PFSK-1 (cell line): ENCODE results near the gene PCCA.

Source experiments
- FOXP2 ChIP-seq: optimal IDR thresholded peaks from 2 replicates; pipeline ENCODE3; 2011; ENCODE audit warnings: borderline replicate concordance, control low read depth, inconsistent platforms; ENCODE audit not compliant: insufficient read depth; ENCODE audit errors: extremely low read length, extremely low read depth
- POLR2AphosphoS5 ChIP-seq: IDR thresholded peaks from 2 replicates; pipeline ENCODE4 v1.6.1; 2012; ENCODE audit warnings: low read depth, mild to moderate bottlenecking, control low read depth, low read length, moderate library complexity
- SIN3A ChIP-seq: IDR thresholded peaks from 2 replicates; pipeline ENCODE4 v1.6.1; 2012; ENCODE audit warnings: mild to moderate bottlenecking, low read length, moderate library complexity, borderline replicate concordance; ENCODE audit not compliant: insufficient read depth
- TAF1 ChIP-seq: IDR thresholded peaks from 2 replicates; pipeline ENCODE4 v1.6.1; 2012; ENCODE audit warnings: low read length, control low read depth, borderline replicate concordance; ENCODE audit not compliant: insufficient read depth
- TF ChIP-seq, protein P1 (sequence below), 2 experiments: IDR thresholded peaks; 2 replicates each; pipeline versions ENCODE4 v1.6.1 to v1.8.0; 2011 to 2012; ENCODE audit warnings: low read depth in 2 of 2, low read length in 2 of 2, control low read depth in 1 of 2, inconsistent platforms in 1 of 2, mild to moderate bottlenecking in 1 of 2, moderate library complexity in 1 of 2; ENCODE audit not compliant: insufficient read depth in 1 of 2

Gene PCCA

DNA sequence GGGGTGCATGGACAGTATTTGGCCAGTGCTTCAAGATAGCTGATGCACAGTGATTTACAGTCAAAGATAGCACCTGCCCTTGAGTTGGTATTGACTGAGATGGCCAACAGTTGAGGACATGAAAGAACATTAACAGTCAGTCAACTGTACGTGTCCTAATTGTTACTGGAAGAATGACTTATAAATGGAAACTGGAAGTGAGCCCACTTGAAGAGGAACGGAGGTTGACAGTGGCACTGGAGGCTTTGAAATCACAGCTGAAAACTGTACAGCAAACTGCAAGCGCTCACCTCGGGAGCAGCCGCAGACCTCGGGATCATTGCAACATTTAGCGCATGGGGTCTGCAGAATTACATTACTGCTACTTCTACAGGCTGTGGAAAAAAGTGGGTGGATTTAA is 422.6 kb downstream of the PCCA start:
- TF ChIP-seq POLR2AphosphoS5 (no peak), FOXP2 (no peak), TAF1 (no peak), SIN3A (no peak)
- TF ChIP-seq, protein P1, sequence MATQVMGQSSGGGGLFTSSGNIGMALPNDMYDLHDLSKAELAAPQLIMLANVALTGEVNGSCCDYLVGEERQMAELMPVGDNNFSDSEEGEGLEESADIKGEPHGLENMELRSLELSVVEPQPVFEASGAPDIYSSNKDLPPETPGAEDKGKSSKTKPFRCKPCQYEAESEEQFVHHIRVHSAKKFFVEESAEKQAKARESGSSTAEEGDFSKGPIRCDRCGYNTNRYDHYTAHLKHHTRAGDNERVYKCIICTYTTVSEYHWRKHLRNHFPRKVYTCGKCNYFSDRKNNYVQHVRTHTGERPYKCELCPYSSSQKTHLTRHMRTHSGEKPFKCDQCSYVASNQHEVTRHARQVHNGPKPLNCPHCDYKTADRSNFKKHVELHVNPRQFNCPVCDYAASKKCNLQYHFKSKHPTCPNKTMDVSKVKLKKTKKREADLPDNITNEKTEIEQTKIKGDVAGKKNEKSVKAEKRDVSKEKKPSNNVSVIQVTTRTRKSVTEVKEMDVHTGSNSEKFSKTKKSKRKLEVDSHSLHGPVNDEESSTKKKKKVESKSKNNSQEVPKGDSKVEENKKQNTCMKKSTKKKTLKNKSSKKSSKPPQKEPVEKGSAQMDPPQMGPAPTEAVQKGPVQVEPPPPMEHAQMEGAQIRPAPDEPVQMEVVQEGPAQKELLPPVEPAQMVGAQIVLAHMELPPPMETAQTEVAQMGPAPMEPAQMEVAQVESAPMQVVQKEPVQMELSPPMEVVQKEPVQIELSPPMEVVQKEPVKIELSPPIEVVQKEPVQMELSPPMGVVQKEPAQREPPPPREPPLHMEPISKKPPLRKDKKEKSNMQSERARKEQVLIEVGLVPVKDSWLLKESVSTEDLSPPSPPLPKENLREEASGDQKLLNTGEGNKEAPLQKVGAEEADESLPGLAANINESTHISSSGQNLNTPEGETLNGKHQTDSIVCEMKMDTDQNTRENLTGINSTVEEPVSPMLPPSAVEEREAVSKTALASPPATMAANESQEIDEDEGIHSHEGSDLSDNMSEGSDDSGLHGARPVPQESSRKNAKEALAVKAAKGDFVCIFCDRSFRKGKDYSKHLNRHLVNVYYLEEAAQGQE (IDR thresholded peaks at IDR 0.05; ENCODE audit: insufficient read depth in 1 of 2, low read depth in 2 of 2, low read length in 2 of 2), result no peak

DNA sequence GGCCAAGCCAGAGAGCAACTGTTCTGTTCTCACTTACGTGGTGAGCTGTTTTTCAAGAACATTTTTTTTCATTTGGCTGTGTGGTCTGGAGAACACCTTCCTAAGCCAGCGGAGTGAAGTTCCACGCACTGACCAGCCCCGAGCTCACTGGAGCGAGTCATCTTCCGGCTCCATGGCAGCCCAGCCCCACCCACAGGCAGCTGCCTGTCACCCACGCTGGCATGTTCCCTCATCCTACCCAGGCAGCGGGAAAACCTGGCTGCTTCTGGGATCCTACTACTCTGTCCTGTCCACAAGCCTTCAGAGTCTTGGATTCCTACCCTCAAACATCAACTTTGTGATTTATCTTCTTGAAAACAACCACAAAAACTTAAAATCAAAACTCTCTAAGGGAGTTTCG is 423.5 kb downstream of the PCCA start:
- TF ChIP-seq TAF1, result no peak
- no peak for TF ChIP-seq SIN3A
- TF ChIP-seq POLR2AphosphoS5, result no peak

- no peak for TF ChIP-seq TAF1
- no peak for TF ChIP-seq SIN3A
- no peak for TF ChIP-seq FOXP2
- TF ChIP-seq, protein P1 (IDR thresholded peaks at IDR 0.05; ENCODE audit: insufficient read depth in 1 of 2, low read depth in 2 of 2, low read length in 2 of 2), result no peak
- no peak for TF ChIP-seq POLR2AphosphoS5
Measured at GRCh38 chr13:100513171-100513570, 424.3 kb downstream of the PCCA start.

- TF ChIP-seq SIN3A, result no peak
- no peak for TF ChIP-seq FOXP2
- TF ChIP-seq, protein P1 (IDR thresholded peaks at IDR 0.05; ENCODE audit: insufficient read depth in 1 of 2, low read depth in 2 of 2, low read length in 2 of 2), result no peak
- TF ChIP-seq POLR2AphosphoS5, result no peak
- no peak for TF ChIP-seq TAF1
Measured at GRCh38 chr13:100513987-100514670, 425.2 kb downstream of the PCCA start.

DNA sequence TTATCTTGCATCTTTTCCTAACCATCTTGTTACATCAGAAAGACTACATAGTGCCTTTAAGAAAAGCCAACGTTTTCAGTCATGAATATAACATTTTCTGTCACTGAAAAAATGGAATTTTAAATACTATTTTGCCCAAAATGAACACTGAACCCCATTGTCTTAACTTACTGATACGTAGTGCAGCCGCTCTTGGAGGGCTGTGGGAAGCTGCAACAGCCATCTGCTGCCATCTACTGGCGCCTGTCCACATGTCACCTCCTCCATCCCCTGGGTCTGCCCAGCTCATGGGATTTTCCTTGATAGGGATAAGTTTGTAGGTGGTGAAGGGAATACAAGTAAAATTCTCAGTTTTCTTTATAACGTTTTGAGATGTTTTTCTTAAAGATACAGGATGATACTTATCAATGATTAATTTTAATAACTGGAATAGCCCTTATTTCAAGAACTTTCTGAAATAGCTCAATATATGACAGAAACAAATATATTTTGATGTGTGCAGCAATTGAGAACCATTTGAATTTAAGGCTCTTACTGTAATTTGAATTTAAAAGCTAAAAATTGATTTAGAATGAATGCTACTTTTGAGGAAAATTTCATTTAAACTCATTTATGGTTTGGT is 426.0 kb downstream of the PCCA start:
- TF ChIP-seq FOXP2, result no peak
- TF ChIP-seq, protein P1 (IDR thresholded peaks at IDR 0.05; ENCODE audit: insufficient read depth in 1 of 2, low read depth in 2 of 2, low read length in 2 of 2), result no peak
- TF ChIP-seq SIN3A, result no peak
- TF ChIP-seq TAF1, result no peak
- no peak for TF ChIP-seq POLR2AphosphoS5
